GM19035 (cell line): ENCODE results near the gene COL28A1.
A peak's percentile ranks its signal among the peaks of the same experiment; 100 is the strongest.
"Not testable (repeated sequence)": the region's sequence is repeated elsewhere in the genome, so short reads cannot be mapped to it uniquely, and the experiment has no call there.

ENCODE experiments used
- ATAC-seq: cut with Tn5 transposase; IDR thresholded peaks from one replicate; pipeline ENCODE4 v1.9.1; 2021; ENCODE audit not compliant: unreplicated experiment

Gene COL28A1

DNA sequence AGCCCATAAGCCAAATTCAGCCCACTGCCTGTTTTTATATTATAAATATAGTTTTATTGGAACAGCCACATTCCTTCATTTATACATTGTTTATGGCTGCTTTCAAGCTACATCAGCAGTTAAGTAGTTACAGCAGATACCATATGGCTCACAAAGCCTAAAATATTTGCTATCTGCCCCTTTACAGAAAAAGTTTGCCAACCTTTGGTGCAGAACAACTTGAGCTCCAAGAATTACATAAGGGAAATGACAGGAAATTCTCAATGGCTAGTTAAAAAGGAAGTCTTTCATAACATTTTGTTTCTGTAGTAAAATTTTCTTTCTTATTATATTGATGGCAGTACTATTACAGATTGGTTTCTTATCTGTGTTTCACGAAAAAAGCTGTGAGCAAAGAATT, 59.3 kb downstream of the COL28A1 start:
- no peak for ATAC-seq

DNA sequence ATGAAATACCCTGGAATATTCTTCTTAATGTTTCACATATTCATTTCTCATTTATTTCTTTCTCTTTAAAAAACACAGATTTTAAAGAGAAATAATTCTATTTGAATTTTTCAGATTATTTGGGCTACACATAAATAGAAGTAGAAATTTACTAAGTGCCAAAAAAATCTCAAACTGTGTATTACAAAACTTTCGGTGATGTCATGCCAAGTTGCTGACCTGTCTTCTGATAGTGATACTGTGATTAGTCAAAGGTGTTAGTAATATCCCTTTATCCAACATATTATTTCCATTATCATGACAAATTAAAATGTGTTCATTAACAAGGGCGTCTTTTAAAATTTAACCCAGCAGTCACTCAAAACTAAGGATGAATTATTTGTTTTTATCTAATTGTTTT, 60.1 kb downstream of the COL28A1 start:
- no peak for ATAC-seq

DNA sequence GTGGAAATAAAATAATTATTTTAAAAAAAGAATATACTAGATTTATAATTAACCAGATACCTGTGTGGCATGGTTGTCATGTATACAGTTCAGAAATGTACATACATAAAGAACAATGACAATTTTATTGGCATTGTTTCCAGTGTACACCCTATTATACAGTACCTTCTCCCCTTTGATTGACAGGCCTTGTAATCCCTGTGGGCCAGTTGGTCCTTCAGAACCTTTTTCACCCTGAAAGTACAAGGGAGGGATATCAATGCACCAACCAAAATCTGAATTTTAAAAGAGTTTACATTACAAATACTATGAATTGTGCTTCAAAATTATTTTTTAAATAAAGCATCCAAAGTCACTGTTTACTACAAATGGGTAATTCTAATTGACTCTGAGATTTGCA, 61.2 kb downstream of the COL28A1 start:
- ATAC-seq, result no peak

DNA sequence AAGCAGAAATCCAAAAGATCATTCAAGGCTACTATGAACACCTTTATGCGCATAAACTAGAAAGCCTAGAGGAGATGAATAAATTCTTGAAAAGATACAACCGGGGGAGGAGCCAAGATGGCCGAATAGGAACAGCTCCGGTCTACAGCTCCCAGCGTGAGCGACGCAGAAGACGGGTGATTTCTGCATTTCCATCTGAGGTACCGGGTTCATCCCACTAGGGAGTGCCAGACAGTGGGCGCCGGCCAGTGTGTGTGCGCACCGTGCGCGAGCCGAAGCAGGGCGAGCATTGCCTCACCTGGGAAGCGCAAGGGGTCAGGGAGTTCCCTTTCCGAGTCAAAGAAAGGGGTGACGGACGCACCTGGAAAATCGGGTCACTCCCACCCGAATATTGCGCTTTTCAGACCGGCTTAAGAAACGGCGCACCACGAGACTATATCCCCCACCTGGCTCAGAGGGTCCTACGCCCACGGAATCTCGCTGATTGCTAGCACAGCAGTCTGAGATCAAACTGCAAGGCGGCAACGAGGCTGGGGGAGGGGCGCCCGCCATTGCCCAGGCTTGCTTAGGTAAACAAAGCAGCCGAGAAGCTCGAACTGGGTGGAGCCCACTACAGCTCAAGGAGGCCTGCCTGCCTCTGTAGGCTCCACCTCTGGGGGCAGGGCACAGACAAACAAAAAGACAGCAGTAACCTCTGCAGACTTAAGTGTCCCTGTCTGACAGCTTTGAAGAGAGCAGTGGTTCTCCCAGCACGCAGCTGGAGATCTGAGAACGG, 70.5 kb downstream of the COL28A1 start:
- not testable (repeated sequence) for ATAC-seq

DNA sequence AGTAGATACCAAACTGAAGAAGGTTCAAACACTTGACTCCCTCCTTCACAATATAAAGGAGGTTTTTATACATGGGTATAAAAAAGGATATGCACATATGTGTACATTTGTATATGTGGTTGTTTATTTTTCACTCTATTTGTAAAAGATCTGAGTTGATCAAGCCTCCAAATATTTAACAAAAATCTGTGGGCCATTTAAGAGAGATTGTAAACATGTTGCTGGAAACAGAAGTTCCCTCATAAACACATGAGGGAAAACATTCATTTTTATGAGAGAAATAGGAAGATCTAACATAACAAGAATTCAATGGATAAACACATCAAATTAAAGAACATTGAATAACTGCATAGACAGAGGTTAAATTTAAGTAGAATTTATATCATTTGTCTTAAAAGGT, 81.7 kb downstream of the COL28A1 start:
- ATAC-seq, result no peak

DNA sequence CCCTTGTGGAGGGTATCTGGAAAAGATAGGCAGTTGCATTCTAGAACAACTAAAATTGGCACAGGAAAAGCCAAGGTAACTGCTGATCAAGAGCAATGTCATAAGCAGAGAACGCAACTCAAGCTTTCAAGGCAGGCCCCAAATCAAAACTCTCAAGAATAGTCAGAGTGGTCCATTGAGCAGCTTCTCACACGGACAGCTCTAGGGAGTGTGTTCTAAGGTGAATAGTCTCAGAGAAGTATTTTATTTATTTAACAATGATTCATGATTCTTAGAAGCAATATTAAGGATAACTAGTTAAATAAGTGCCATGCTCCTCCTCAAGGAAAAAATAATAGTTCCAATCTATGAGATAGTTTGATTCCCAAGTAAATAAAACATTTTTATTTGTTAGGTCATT, 83.0 kb downstream of the COL28A1 start:
- ATAC-seq, result no peak

DNA sequence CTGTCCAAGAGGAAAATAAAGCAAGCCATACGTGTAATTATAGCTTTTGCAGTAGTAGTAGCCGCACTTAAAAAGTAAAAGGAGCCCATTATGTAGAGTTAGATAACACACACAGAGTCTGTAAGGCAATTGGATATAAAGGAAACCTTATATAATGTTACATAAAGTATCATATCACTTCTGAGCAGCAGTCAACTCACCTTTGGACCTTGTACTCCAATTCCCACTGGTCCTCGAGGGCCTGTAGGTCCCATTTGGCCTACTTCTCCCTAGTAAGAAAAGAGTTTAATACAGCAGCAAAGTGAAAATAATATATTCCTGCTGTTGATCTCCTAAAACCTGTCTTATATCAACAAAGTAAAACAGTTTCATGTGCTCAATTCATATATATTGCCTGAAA, 83.6 kb downstream of the COL28A1 start:
- no peak for ATAC-seq

- no peak for ATAC-seq
Observed at GRCh38 chr7:7449055-7449454, 86.6 kb downstream of the COL28A1 start.

GRCh38 chr7:7446616-7447015, 89.1 kb downstream of the COL28A1 start:
- ATAC-seq, result no peak

DNA sequence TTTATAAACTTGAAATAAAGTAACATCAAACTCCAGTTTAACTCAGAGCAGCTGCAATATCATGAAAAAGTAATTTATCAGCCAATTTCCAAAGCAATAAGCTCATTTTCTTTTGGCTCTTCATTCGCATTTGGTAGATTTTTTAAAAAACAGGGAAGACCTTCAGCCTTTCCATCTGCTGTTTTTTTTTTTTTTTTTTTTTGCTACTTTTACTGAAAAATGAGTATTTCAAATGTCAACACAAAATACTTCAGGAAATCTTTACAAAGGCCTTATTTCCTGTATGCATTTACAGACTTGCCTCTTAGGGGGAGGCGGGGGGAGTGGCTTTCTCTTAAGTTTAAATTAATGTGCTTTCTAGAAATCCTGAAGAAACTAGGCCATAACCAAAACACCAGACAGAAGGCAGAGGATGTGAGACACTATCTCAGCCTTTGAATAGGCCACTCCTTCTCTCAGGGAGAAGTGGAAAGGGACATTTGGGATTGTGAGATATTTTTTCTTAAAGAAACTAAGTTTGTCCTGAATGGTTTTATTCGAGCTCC, 91.8 kb downstream of the COL28A1 start:
- ATAC-seq, result no peak

GRCh38 chr7:7439564-7439963, 96.1 kb downstream of the COL28A1 start:
- ATAC-seq, result no peak

- no peak for ATAC-seq
Observed at GRCh38 chr7:7438851-7439250, 96.8 kb downstream of the COL28A1 start.

GRCh38 chr7:7435978-7436377, 99.7 kb downstream of the COL28A1 start:
- no peak for ATAC-seq

DNA sequence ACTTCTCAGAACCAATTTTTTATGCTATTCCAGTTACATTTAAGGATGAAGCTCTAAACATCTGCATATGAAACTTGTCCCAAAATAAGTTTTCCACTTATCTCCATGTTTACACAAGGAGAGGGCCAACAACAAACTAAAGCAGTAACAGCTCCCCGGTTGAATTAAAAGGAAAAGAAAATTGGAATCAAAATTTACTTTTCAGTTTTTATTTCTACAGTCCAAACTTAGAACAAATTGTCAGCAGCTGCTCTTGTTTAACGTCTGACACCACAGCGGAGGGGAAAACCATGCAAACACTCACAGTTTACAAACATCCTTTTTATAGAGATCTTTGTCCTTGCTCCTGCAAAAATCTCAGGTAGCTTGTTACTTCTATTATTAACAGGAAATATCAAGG, 101.3 kb downstream of the COL28A1 start:
- ATAC-seq, result no peak

DNA sequence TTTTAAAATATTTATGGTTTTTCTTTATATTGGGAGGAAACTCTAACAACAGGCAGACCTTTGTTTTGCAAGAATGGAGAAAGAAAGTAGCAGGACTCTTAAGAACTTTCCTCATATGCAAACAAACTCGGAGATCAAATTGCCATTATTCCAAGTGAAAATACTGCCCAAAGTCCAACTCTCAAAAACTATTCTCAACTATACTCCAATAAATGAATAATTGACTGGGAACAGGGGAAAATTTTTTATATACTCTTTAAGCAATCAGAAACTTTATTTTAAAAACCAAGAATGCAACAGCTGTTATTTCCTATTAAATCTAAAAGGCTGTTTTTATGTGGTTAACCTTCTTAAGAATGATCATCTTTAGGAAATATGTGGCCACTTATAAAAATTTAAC, 101.9 kb downstream of the COL28A1 start:
- no peak for ATAC-seq

DNA sequence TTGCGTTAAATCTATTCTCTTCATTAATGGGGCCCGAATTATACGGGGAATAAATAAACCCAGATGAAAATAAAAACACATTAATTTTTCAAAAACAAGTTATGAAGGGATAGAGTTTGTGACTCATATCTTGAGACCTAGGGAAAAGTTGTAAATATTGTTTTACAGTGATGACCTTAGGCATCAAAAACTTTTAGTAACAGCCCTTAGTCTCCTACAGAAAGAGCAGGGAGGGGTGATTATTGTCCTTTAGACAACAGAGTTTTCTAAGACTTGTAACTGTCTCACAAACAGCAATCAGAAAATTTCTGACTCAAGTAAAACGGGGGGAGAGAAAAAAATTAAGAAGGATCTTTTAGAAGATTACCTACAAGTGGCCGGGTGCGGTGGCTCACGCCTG, 102.7 kb downstream of the COL28A1 start:
- ATAC-seq, result no peak

- ATAC-seq, result no peak
Observed at GRCh38 chr7:7428806-7429205, 106.9 kb downstream of the COL28A1 start.

- no peak for ATAC-seq
Observed at GRCh38 chr7:7427363-7427762, 108.3 kb downstream of the COL28A1 start.

DNA sequence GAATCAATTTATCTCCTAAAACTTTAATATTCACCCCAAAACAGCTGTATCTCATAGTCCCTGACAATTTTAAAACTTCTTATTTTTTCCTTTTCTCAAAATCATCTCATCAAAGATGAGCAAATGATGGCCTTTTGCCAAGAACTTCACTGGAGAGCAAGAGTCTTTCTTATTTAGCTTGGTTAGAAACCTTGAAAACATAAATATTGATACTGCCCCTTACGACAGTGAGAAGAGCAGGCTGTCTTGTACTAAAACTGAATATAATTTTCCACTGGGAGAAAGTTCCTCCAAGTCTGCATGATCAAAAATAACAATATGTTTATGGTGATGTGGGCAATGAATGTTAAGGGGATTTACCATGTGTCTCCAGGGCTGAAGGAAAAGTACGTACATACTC, 109.0 kb downstream of the COL28A1 start:
- ATAC-seq, result no peak

- no peak for ATAC-seq
Observed at GRCh38 chr7:7425321-7425720, 110.4 kb downstream of the COL28A1 start.

GRCh38 chr7:7424151-7424873, 111.4 kb downstream of the COL28A1 start:
- ATAC-seq, result peak; percentile 92

DNA sequence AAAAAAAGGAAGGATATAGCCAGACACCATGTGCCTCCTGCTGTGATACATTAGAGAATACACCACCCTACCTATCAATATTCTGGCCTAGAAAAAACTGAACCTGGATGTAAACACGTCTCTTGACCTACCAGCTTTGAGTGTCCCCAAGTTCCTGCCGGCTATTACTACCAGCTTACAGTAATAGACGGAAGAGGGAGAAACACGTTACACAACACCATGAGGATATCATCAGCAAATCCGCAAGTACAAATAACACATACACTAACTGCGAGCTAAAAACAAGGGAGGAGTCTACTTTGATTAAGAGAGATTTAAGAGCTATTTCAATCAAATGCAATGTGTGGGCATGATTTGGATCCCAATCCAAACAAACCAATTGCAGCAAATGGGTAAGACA, 113.0 kb downstream of the COL28A1 start:
- no peak for ATAC-seq
